WTC11 (cell line): ENCODE data around the gene SNAPC5. TPM values are rescaled to one million over a fixed set of nuclear protein-coding genes. Genes with fewer than 3 reads are reported as not detected.

ENCODE experiments used
- ATAC-seq: fragments of 200-7000 bp; cut with Tn5 transposase; 2 replicates; pipeline ENCODE4 v1.10.0; 2021; ENCODE audit warnings: mild to moderate bottlenecking, moderate library complexity
- CTCF ChIA-PET: fragments of 300-600 bp; sonication (Branson Sonifier 250); formaldehyde crosslinking; loops from one replicate; lab custom pipeline; 2021; ENCODE audit warnings: antibody characterized with exemption; lab: Charles Lee
- POLR2A ChIA-PET: fragments of 350-600 bp; sonication (Branson Sonifier 250); formaldehyde crosslinking; loops from one replicate; lab custom pipeline; 2021; ENCODE audit warnings: antibody characterized with exemption; lab: Charles Lee
- DNase-seq: peaks from one replicate; pipeline ENCODE4 v3.0.0; 2021; ENCODE audit warnings: low spot score
- H3K27ac Mint-ChIP-seq: 2 replicates; pipeline ENCODE4 v1.8.0; 2021; ENCODE audit warnings: mixed read lengths
- H3K27me3 Mint-ChIP-seq: 2 replicates; pipeline ENCODE4 v1.8.0; 2021; ENCODE audit warnings: low read depth, mild to moderate bottlenecking, moderate library complexity, mixed read lengths
- H3K36me3 Mint-ChIP-seq: 2 replicates; pipeline ENCODE4 v1.8.0; 2021; ENCODE audit warnings: mixed read lengths
- H3K4me1 Mint-ChIP-seq: 2 replicates; pipeline ENCODE4 v1.8.0; 2022; ENCODE audit warnings: mixed read lengths
- H3K4me3 Mint-ChIP-seq: 2 replicates; pipeline ENCODE4 v1.8.0; 2021; ENCODE audit warnings: mild to moderate bottlenecking, moderate library complexity, mixed read lengths
- H3K9me3 Mint-ChIP-seq: 2 replicates; pipeline ENCODE4 v1.8.0; 2021; ENCODE audit warnings: mixed read lengths
- AR ChIP-seq: fragments of 250-450 bp; sonication (Bioruptor Pico); IDR thresholded peaks from 2 replicates; pipeline ENCODE4 v1.9.0; 2021; ENCODE audit warnings: mild to moderate bottlenecking
- CREB1 ChIP-seq: sonication (generic); formaldehyde crosslinking; IDR thresholded peaks from 2 replicates; pipeline ENCODE4 v1.8.0; 2023; ENCODE audit warnings: mild to moderate bottlenecking, missing genetic modification reagents
- CREM ChIP-seq: sonication (generic); formaldehyde crosslinking; IDR thresholded peaks from 2 replicates; pipeline ENCODE4 v1.8.1; 2022; ENCODE audit warnings: mild to moderate bottlenecking, missing genetic modification reagents, moderate library complexity
- ETV6 ChIP-seq: sonication (generic); formaldehyde crosslinking; IDR thresholded peaks from 2 replicates; pipeline ENCODE4 v1.8.1; 2022; ENCODE audit warnings: mild to moderate bottlenecking, missing genetic modification reagents
- FOXJ3 ChIP-seq: sonication (generic); formaldehyde crosslinking; IDR thresholded peaks from 2 replicates; pipeline ENCODE4 v1.9.0; 2021; ENCODE audit warnings: missing genetic modification reagents, mild to moderate bottlenecking, borderline replicate concordance
- GTF2I ChIP-seq: fragments of 250-450 bp; sonication (Bioruptor Pico); conservative IDR thresholded peaks from 2 replicates; pipeline ENCODE4 v1.4.0; 2021; ENCODE audit warnings: mild to moderate bottlenecking
- JAZF1 ChIP-seq: fragments of 250-450 bp; sonication (Bioruptor Pico); IDR thresholded peaks from 2 replicates; pipeline ENCODE4 v1.9.0; 2021; ENCODE audit warnings: moderate library complexity, mild to moderate bottlenecking, inconsistent platforms
- MLX ChIP-seq: sonication (generic); formaldehyde crosslinking; IDR thresholded peaks from 2 replicates; pipeline ENCODE4 v1.8.1; 2023; ENCODE audit warnings: mild to moderate bottlenecking, missing genetic modification reagents, moderate library complexity
- NFATC4 ChIP-seq: fragments of 250-450 bp; sonication (Bioruptor Pico); IDR thresholded peaks from 2 replicates; pipeline ENCODE4 v1.9.0; 2021; ENCODE audit warnings: mild to moderate bottlenecking
- NR1H2 ChIP-seq: sonication (generic); formaldehyde crosslinking; IDR thresholded peaks from 2 replicates; pipeline ENCODE4 v1.9.0; 2021; ENCODE audit warnings: mild to moderate bottlenecking, moderate library complexity, missing genetic modification reagents
- PREB ChIP-seq: sonication (generic); formaldehyde crosslinking; IDR thresholded peaks from 2 replicates; pipeline ENCODE4 v1.8.1; 2022; ENCODE audit warnings: mild to moderate bottlenecking, missing genetic modification reagents, moderate library complexity, borderline replicate concordance
- PRRX2 ChIP-seq: fragments of 250-450 bp; sonication (Bioruptor Pico); IDR thresholded peaks from 2 replicates; pipeline ENCODE4 v1.8.0; 2021; ENCODE audit warnings: mild to moderate bottlenecking
- RORB ChIP-seq: fragments of 250-450 bp; sonication (Bioruptor Pico); IDR thresholded peaks from 2 replicates; pipeline ENCODE4 v1.9.0; 2021; ENCODE audit warnings: mild to moderate bottlenecking
- TCF7 ChIP-seq: sonication (generic); formaldehyde crosslinking; IDR thresholded peaks from 2 replicates; pipeline ENCODE4 v1.8.0; 2022; ENCODE audit warnings: mild to moderate bottlenecking, low read depth, missing genetic modification reagents, moderate library complexity
- ZBTB43 ChIP-seq: sonication (generic); formaldehyde crosslinking; IDR thresholded peaks from 2 replicates; pipeline ENCODE4 v1.8.1; 2023; ENCODE audit warnings: mild to moderate bottlenecking, missing genetic modification reagents
- ZMAT4 ChIP-seq: fragments of 250-450 bp; sonication (Bioruptor Pico); IDR thresholded peaks from 2 replicates; pipeline ENCODE4 v1.9.0; 2021; ENCODE audit warnings: mild to moderate bottlenecking
- ZNF232 ChIP-seq: sonication (generic); formaldehyde crosslinking; IDR thresholded peaks from 2 replicates; pipeline ENCODE4 v1.8.0; 2022; ENCODE audit warnings: mild to moderate bottlenecking, missing genetic modification reagents
- ZNF263 ChIP-seq: sonication (generic); formaldehyde crosslinking; IDR thresholded peaks from 2 replicates; pipeline ENCODE4 v1.8.1; 2022; ENCODE audit warnings: low read depth, mild to moderate bottlenecking, moderate library complexity, missing genetic modification reagents
- total RNA-seq: library from RNA; stranded (reverse); gene quantifications from 3 replicates; pipeline ENCODE4 v1.2.3, GENCODE V29; 2021
- TF ChIP-seq, protein P1 (sequence below): sonication (generic); formaldehyde crosslinking; IDR thresholded peaks from 2 replicates; pipeline ENCODE4 v1.8.0; 2022; ENCODE audit warnings: mild to moderate bottlenecking, missing genetic modification reagents
- TF ChIP-seq, protein P2 (sequence below): sonication (generic); formaldehyde crosslinking; IDR thresholded peaks from 2 replicates; pipeline ENCODE4 v1.8.1; 2022; ENCODE audit warnings: low read depth, mild to moderate bottlenecking, moderate library complexity, missing genetic modification reagents, borderline replicate concordance
- TF ChIP-seq, protein P3 (sequence below): sonication (generic); formaldehyde crosslinking; IDR thresholded peaks from 2 replicates; pipeline ENCODE4 v1.8.1; 2022; ENCODE audit warnings: mild to moderate bottlenecking, moderate library complexity, missing genetic modification reagents
- TF ChIP-seq, protein P4 (sequence below): fragments of 250-450 bp; sonication (Bioruptor Pico); IDR thresholded peaks from 2 replicates; pipeline ENCODE4 v1.8.0; 2021; ENCODE audit warnings: mild to moderate bottlenecking

The SNAPC5 gene
- total RNA-seq, 1 experiment from 2014 or later = 21.1 TPM

DNA sequence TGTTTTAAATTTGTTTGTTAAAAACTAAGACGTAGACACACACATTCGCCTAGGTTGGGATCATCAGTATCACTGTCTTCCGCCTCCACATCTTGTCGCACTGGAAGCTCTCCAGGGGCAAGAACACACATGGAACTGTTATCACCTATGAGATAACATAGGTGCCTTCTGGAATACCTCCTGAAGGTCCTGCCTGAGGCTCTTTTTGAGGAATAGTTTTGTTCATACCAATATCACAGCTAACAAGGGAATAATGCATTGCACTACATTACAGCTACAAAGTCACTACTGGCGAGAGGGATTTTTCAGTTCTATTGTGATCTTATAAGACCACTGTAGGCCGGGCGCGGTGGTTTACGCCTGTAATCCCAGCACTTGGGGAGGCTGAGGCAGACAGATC is 37.5 kb upstream of the SNAPC5 start:
- Mint-ChIP-seq H3K9me3 (no peaks in the 10 kb centered on the region), H3K27ac (no peak overlapping the region), H3K27me3 (no peaks in the 10 kb centered on the region), H3K36me3 (peaks cover 37% of the 10 kb centered on the region), H3K4me1 (no peaks in the 10 kb centered on the region), H3K4me3 (no peak overlapping the region)
- no peak for DNase-seq
- ATAC-seq = no peak
- TF ChIP-seq, protein P1, sequence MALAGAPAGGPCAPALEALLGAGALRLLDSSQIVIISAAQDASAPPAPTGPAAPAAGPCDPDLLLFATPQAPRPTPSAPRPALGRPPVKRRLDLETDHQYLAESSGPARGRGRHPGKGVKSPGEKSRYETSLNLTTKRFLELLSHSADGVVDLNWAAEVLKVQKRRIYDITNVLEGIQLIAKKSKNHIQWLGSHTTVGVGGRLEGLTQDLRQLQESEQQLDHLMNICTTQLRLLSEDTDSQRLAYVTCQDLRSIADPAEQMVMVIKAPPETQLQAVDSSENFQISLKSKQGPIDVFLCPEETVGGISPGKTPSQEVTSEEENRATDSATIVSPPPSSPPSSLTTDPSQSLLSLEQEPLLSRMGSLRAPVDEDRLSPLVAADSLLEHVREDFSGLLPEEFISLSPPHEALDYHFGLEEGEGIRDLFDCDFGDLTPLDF (CRISPR knock-in tag) = no peak
- TF ChIP-seq AR = no peak
- TF ChIP-seq JAZF1 = no peak
- TF ChIP-seq PREB (CRISPR knock-in tag) = no peak
- TF ChIP-seq ZNF263 (CRISPR knock-in tag) = no peak
- TF ChIP-seq NR1H2 = no peak
- no peak for TF ChIP-seq MLX
- TF ChIP-seq GTF2I (CRISPR knock-in tag) = no peak
- TF ChIP-seq TCF7 (CRISPR knock-in tag) = no peak
- no peak for TF ChIP-seq ETV6 (CRISPR knock-in tag)
- TF ChIP-seq, protein P2, sequence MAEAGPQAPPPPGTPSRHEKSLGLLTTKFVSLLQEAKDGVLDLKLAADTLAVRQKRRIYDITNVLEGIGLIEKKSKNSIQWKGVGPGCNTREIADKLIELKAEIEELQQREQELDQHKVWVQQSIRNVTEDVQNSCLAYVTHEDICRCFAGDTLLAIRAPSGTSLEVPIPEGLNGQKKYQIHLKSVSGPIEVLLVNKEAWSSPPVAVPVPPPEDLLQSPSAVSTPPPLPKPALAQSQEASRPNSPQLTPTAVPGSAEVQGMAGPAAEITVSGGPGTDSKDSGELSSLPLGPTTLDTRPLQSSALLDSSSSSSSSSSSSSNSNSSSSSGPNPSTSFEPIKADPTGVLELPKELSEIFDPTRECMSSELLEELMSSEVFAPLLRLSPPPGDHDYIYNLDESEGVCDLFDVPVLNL = no peak
- TF ChIP-seq RORB = no peak
- TF ChIP-seq, protein P3, sequence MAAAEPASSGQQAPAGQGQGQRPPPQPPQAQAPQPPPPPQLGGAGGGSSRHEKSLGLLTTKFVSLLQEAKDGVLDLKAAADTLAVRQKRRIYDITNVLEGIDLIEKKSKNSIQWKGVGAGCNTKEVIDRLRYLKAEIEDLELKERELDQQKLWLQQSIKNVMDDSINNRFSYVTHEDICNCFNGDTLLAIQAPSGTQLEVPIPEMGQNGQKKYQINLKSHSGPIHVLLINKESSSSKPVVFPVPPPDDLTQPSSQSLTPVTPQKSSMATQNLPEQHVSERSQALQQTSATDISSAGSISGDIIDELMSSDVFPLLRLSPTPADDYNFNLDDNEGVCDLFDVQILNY (CRISPR knock-in tag) = no peak
- TF ChIP-seq FOXJ3 (CRISPR knock-in tag) = no peak
- ChIA-PET CTCF (interaction anchor here (1.5 kb wide), 1 partner anchor 37 kb away, joined by 3 read pairs; the partner anchor contains the start of gene SNAPC5), POLR2A (no interaction called here)

- no peaks in the 10 kb centered on the region for H3K27me3 Mint-ChIP-seq
- no peak for ATAC-seq
- TF ChIP-seq, protein P2 = no peak
- TF ChIP-seq CREB1 (CRISPR knock-in tag) (no peak), ZNF232 (CRISPR knock-in tag) (no peak), CREM (CRISPR knock-in tag) (no peak), ZMAT4 (no peak), ZBTB43 (CRISPR knock-in tag) (no peak), NFATC4 (CRISPR knock-in tag) (no peak), PRRX2 (no peak), PREB (CRISPR knock-in tag) (no peak)
- TF ChIP-seq, protein P4, sequence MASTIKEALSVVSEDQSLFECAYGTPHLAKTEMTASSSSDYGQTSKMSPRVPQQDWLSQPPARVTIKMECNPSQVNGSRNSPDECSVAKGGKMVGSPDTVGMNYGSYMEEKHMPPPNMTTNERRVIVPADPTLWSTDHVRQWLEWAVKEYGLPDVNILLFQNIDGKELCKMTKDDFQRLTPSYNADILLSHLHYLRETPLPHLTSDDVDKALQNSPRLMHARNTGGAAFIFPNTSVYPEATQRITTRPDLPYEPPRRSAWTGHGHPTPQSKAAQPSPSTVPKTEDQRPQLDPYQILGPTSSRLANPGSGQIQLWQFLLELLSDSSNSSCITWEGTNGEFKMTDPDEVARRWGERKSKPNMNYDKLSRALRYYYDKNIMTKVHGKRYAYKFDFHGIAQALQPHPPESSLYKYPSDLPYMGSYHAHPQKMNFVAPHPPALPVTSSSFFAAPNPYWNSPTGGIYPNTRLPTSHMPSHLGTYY = no peak
Measured at GRCh38 chr15:66524838-66525237, 27.3 kb upstream of the SNAPC5 start.

More at GRCh38 chr15:66524838-66525237, 27.3 kb upstream of the SNAPC5 start:
- no peaks in the 10 kb centered on the region for H3K4me1 Mint-ChIP-seq
- H3K9me3 Mint-ChIP-seq = no peaks in the 10 kb centered on the region
- no peak overlapping the region for H3K4me3 Mint-ChIP-seq
- H3K36me3 Mint-ChIP-seq = peaks cover 35% of the 10 kb centered on the region
- DNase-seq = no peak
- CTCF ChIA-PET = interaction anchor here (1.0 kb wide), 1 partner anchor 39 kb away, joined by 3 read pairs; no protein-coding TSS in a partner anchor
- 0 out of 2 replicates have a peak overlapping the region, but pooled peaks have one; percentile 24 for H3K27ac Mint-ChIP-seq
- POLR2A ChIA-PET = no interaction called here
